NCI-H226 (cell line): ENCODE data around the gene ADGRF5.
"Not testable (repeated sequence)": the region's sequence is repeated elsewhere in the genome, so short reads cannot be mapped to it uniquely, and the experiment has no call there.

Experiments
- DNase-seq: peaks from one replicate; pipeline ENCODE4 v3.0.0-alpha.2; 2015

The ADGRF5 gene

GRCh38 chr6:46882645-46883044, 39.1 kb downstream of the ADGRF5 start:
- no peak for DNase-seq

GRCh38 chr6:46879003-46879402, 42.7 kb downstream of the ADGRF5 start:
- DNase-seq: no peak

GRCh38 chr6:46876126-46876525, 45.6 kb downstream of the ADGRF5 start:
- DNase-seq: peak; percentile 99

- DNase-seq: no peak
Observed at GRCh38 chr6:46867411-46867810, 54.3 kb downstream of the ADGRF5 start.

GRCh38 chr6:46865221-46865620, 56.5 kb downstream of the ADGRF5 start:
- no peak for DNase-seq

- DNase-seq: no peak
Observed at GRCh38 chr6:46863791-46864190, 57.9 kb downstream of the ADGRF5 start.

- DNase-seq: no peak
Observed at GRCh38 chr6:46862381-46862780, 59.4 kb downstream of the ADGRF5 start.

- DNase-seq: not testable (repeated sequence)
Observed at GRCh38 chr6:46855966-46856365, 65.8 kb downstream of the ADGRF5 start.

- not testable (repeated sequence) for DNase-seq
Observed at GRCh38 chr6:46851576-46851975, 70.2 kb downstream of the ADGRF5 start.

GRCh38 chr6:46850792-46851191, 70.9 kb downstream of the ADGRF5 start:
- DNase-seq: no peak

- DNase-seq: no peak
Observed at GRCh38 chr6:46849361-46849690, 72.4 kb downstream of the ADGRF5 start.

GRCh38 chr6:46848684-46849360, 72.9 kb downstream of the ADGRF5 start:
- peak; percentile 75 for DNase-seq

- DNase-seq: no peak
Observed at GRCh38 chr6:46845126-46845525, 76.6 kb downstream of the ADGRF5 start.

- DNase-seq: peak; percentile 12
Observed at GRCh38 chr6:46842252-46842846, 79.4 kb downstream of the ADGRF5 start.

GRCh38 chr6:46838033-46838432, 83.7 kb downstream of the ADGRF5 start:
- no peak for DNase-seq

GRCh38 chr6:46834991-46835390, 86.7 kb downstream of the ADGRF5 start:
- DNase-seq: not testable (repeated sequence)

- not testable (repeated sequence) for DNase-seq
Observed at GRCh38 chr6:46834257-46834916, 87.4 kb downstream of the ADGRF5 start.

- no peak for DNase-seq
Observed at GRCh38 chr6:46832816-46833215, 88.9 kb downstream of the ADGRF5 start.

- DNase-seq: no peak
Observed at GRCh38 chr6:46828939-46829338, 92.8 kb downstream of the ADGRF5 start.

- DNase-seq: no peak
Observed at GRCh38 chr6:46821458-46821881, 100.3 kb downstream of the ADGRF5 start.

- DNase-seq: no peak
Observed at GRCh38 chr6:46819561-46819960, 102.2 kb downstream of the ADGRF5 start.

GRCh38 chr6:46816626-46817025, 105.1 kb downstream of the ADGRF5 start:
- DNase-seq: no peak

- DNase-seq: peak; percentile 51
Observed at GRCh38 chr6:46815130-46815529, 106.6 kb downstream of the ADGRF5 start.

- no peak for DNase-seq
Observed at GRCh38 chr6:46808806-46809205, 112.9 kb downstream of the ADGRF5 start.
